Hypothalamus (tissue), 51 donors: ENCODE results near the gene TCF3.

ENCODE experiments used
- DNase-seq, 51 donors: peaks; one replicate each; lab custom pipeline; 2025; lab: John Stamatoyannopoulos, UW

TCF3 gene

GRCh38 chr19:1570836-1571235 is 81.6 kb downstream of the TCF3 start:
- no peak for DNase-seq

- DNase-seq = no peak
Observed at GRCh38 chr19:1569997-1570396, 82.4 kb downstream of the TCF3 start.

DNA sequence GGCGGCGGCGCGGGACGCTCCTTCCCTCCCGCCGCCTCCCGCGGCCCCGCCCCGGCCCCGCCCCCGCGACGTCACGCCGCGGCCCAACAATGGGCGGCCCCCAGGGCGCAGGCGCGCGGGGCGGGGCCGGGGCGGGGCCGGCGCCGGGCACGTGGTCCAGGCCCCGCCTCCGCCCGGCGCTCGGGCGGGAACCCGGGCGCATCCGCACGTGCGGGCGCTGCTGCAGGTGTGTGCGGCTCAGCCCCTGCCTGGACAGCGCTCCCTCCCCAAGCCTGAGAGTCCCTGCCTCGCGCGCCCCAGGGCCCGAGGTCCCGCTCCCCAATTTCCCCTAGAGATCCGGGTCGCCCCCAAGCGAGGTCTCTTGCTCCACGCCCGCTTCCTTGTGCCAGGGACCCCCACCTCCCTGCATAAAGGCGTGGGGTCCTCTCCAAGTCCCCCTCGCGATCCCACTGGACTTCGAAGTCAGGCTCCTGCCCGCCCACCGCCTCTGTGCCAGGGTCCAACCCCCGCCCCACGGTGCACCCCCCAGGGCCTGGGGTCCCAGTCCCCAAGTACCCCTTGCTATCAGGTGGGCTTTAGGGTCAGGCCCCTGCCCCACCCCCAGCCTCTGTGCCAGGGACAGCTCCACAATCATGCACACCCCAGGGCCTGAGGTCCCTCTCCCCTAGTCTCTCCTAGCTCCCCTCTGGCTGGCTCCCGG is 83.9 kb downstream of the TCF3 start, which contains the start of gene MEX3D:
MEX3D (minus strand) TSS at position 6 of the 700 bp plus-strand sequence. CDS start 267 bp downstream, outside the sequence.
- peak in 41 of 51 donors; percentile 2 to 81 (median 30) for DNase-seq

- no peak for DNase-seq
Observed at GRCh38 chr19:1567848-1568227, 84.6 kb downstream of the TCF3 start.

DNA sequence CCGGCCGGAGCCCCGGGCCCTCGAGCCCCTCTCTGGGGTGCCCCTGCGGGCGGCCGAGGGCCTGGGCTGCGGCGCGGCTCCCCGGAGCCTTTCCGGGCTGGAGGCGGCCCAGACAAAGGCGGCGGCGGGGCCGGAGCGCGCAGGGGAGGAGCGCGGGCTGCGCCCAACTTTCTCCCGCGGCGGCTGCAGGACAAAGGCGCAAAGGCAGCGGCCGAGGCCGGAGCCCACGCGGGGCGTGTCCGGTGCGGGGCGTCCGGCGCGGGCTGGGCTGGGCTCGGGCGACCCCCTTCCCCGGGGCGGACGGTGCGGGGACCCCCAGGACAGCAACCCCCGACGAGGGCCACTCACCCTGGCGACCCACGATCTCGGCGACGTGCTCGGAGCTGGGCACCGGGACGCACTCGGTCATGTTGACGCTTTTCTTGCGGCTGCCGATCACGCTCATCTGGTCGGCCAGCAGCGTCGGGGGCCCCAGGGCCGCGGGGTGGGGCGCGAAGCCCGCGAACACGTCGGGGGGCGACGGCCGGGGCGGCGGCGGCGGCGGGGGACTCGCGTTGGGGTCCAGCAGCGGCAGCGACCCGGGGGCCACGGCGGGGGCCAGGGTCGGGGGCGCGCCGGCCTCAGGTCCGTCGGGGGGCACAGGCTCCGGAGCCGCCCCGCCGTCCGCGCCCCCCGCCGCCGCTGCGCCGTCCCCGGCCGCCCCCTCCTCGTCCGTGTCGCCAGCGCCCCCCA is 85.1 kb downstream of the TCF3 start:
- DNase-seq = peak in 7 of 51 donors; percentile 33 to 77 (median 48)

GRCh38 chr19:1566392-1567115 is 85.9 kb downstream of the TCF3 start:
- peak; percentile 28 to 94 (median 86) for DNase-seq

DNA sequence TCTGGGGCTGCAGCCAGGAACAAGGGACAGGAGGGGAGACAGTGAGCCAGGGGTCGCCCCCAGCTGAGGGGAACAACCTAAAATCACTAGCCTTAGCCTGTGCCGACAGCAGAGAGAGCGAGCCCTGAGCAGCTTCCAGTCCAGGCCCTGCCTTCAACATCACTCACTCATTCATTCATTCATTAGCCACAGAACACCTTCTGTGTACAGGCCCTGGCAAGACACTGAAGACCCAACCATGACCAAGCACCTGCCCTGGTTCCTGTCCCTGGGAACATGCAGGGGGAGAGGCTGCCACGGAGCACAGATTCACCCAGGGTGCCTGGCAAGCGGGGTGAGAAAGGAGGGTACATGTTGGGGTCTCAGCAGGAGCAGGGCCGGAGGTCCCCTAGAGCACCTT is 89.2 kb downstream of the TCF3 start:
- DNase-seq = no peak

- DNase-seq = no peak
Observed at GRCh38 chr19:1561236-1561842, 91.1 kb downstream of the TCF3 start.

DNA sequence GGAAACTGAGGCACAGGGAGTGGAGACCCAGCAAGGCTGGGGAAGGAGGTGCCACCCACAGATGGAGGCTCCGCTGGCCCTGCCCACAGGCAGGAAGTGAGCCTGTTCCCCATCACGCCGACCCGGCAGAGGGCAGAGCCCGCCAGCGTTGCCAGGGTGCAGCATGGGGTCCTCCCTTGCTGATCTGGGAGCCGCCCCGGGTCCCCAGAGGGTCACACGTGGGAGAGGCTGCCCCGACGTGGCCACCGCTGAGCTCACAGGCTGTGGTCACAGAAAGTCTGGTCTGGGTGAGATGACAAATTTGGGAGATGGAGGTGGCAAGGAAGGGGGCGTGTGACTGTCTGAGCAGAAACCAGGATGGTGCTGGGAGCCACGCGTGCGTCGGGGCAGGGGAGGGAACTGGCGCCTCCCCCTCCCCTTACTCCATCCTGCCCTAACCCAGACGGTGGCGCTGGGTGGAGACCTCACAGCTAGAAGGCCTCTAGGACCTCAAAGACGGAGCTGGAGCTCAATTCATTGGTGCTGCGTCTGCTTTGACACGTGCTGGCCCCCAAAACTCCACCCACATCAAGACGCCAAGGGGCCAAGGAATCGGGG is 92.0 kb downstream of the TCF3 start:
- no peak for DNase-seq
